Measurements from ENCODE around the gene LOXHD1.

DNA sequence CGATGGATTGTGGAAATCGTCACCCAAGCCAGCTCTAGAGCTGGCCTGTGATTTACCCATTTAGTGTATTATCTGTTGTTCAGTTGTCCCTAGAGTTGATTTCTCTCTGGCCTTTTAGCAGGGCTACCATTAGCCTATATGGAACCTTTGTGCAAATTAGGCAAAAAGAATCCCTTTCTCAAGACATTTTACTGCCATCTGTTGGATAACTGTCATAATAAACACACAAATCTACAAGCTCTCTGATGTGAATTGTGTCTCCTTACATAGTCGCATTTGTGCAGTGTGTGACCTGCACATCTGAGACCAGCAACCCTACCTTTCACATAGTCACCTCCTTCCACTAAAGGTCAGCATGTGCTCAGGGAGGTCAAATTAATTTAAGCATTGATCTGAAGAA is 34.0 kb downstream of the LOXHD1 start:
- TF ChIP-seq POLR2A (IDR thresholded peaks at IDR 0.05) = no peak
- TF ChIP-seq, protein P1, sequence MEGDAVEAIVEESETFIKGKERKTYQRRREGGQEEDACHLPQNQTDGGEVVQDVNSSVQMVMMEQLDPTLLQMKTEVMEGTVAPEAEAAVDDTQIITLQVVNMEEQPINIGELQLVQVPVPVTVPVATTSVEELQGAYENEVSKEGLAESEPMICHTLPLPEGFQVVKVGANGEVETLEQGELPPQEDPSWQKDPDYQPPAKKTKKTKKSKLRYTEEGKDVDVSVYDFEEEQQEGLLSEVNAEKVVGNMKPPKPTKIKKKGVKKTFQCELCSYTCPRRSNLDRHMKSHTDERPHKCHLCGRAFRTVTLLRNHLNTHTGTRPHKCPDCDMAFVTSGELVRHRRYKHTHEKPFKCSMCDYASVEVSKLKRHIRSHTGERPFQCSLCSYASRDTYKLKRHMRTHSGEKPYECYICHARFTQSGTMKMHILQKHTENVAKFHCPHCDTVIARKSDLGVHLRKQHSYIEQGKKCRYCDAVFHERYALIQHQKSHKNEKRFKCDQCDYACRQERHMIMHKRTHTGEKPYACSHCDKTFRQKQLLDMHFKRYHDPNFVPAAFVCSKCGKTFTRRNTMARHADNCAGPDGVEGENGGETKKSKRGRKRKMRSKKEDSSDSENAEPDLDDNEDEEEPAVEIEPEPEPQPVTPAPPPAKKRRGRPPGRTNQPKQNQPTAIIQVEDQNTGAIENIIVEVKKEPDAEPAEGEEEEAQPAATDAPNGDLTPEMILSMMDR (IDR thresholded peaks at IDR 0.05) = no peak
